Measurements from ENCODE around the gene MCF2L.

The MCF2L gene

GRCh38 chr13:113119822-113120189 is 150.8 kb downstream of the MCF2L start:
- no peak for DNase-seq

- DNase-seq, result no peak
These were observed 151.5 kb downstream of the MCF2L start for GRCh38 chr13:113120300-113121182.

GRCh38 chr13:113121183-113121927 is 152.3 kb downstream of the MCF2L start:
- no peak for DNase-seq

- DNase-seq, result no peak
These were observed 153.0 kb downstream of the MCF2L start for GRCh38 chr13:113121928-113122471.

GRCh38 chr13:113122550-113123225 is 153.7 kb downstream of the MCF2L start, which contains the start of gene F10:
TSS of gene F10 (plus strand) at chr13:113122799. CDS start at chr13:113122856, 57 bp downstream.
- DNase-seq, result no peak

GRCh38 chr13:113123226-113124201 is 154.5 kb downstream of the MCF2L start:
- DNase-seq, result no peak

GRCh38 chr13:113124211-113124970 is 155.4 kb downstream of the MCF2L start:
- DNase-seq, result no peak

GRCh38 chr13:113125506-113126264 is 156.7 kb downstream of the MCF2L start:
- no peak for DNase-seq

GRCh38 chr13:113126265-113127150 is 157.5 kb downstream of the MCF2L start:
- no peak for DNase-seq

GRCh38 chr13:113129480-113129879 is 160.5 kb downstream of the MCF2L start:
- DNase-seq, result no peak

GRCh38 chr13:113129921-113130750 is 161.1 kb downstream of the MCF2L start:
- DNase-seq, result no peak

- no peak for DNase-seq
These were observed 166.3 kb downstream of the MCF2L start for GRCh38 chr13:113135281-113135760.

- DNase-seq, result no peak
These were observed 168.8 kb downstream of the MCF2L start for GRCh38 chr13:113137691-113138298.

- no peak for DNase-seq
These were observed 170.0 kb downstream of the MCF2L start for GRCh38 chr13:113138792-113139551.

GRCh38 chr13:113139577-113139976 is 170.6 kb downstream of the MCF2L start:
- DNase-seq, result no peak

GRCh38 chr13:113140677-113141600 is 171.9 kb downstream of the MCF2L start:
- DNase-seq, result no peak

All from DMS 273 treated with DMSO at 0.1 percent for 48 hours (cell line).